Measurements from ENCODE around the gene DIDO1.

The DIDO1 gene

DNA sequence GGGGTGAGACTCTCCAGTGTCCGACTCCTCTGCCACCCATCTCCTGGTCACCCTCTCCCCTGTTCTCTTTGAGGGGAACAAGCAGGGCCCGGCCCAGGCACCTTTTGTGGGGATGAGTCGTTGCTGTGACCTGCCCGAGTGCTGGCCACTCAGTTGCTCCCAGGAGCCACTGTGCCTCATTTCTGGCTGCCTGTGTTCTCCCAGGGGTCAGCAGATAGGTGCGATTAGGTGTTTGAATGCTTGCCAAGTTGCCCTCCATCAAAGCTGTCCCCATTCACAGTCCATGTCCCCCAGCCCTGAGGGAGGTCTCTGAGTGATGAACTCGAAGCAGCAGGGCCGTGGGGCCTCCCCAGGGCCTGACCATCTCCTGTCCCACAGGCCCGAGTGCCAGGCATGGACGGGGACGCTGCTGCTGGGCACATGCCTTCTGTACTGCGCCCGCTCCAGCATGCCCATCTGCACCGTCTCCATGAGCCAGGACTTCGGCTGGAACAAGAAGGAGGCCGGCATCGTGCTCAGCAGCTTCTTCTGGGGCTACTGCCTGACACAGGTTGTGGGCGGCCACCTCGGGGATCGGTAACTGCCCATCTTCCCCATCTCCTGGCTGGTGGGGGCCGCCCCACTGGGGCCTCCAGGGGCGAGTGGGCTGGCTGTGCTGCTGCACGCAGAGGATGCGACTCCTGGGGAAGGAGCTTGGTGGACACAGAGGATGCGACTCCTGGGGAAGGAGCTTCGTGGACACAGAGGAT, 30.3 kb upstream of the DIDO1 start:
- Histone ChIP-seq H3K4me2 (ENCODE audit: low read depth, low read length) (no peak overlapping the region), H3K36me3 (replicated peaks; ENCODE audit: insufficient read depth, low read length) (no peaks in the 10 kb centered on the region), H3K79me2 (ENCODE audit: low read length) (no peaks in the 10 kb centered on the region), H3K27ac (ENCODE audit: low read length) (no peak overlapping the region), H3K9me2 (replicated peaks; ENCODE audit: insufficient read depth, low read length) (no peaks in the 10 kb centered on the region), H4K20me1 (ENCODE audit: insufficient read depth, low read length) (no peaks in the 10 kb centered on the region), H3K4me3 (ENCODE audit: low read length) (no peak overlapping the region), H3K4me1 (ENCODE audit: low read length) (0 out of 2 replicates have a peak, but pooled peaks cover 10% of the 10 kb centered on the region), H3F3A (ENCODE audit: insufficient read depth, low read length) (no peaks in the 10 kb centered on the region), H2AFZ (ENCODE audit: low read length) (no peak overlapping the region), H3K9me3 (replicated peaks; ENCODE audit: insufficient read depth, low read length) (no peaks in the 10 kb centered on the region), H3K27me3 (replicated peaks; ENCODE audit: insufficient read depth, low read length) (peaks cover 26% of the 10 kb centered on the region), H3K9ac (ENCODE audit: low read length) (no peak overlapping the region)
- no peak for DNase-seq
- no peak for TF ChIP-seq EZH2phosphoT487 (IDR thresholded peaks at IDR 0.05; ENCODE audit: low read length)
- no peak for TF ChIP-seq EZH2 (optimal IDR thresholded peaks at IDR 0.05; ENCODE audit: low read depth, low read length)
- TF ChIP-seq, protein P1, sequence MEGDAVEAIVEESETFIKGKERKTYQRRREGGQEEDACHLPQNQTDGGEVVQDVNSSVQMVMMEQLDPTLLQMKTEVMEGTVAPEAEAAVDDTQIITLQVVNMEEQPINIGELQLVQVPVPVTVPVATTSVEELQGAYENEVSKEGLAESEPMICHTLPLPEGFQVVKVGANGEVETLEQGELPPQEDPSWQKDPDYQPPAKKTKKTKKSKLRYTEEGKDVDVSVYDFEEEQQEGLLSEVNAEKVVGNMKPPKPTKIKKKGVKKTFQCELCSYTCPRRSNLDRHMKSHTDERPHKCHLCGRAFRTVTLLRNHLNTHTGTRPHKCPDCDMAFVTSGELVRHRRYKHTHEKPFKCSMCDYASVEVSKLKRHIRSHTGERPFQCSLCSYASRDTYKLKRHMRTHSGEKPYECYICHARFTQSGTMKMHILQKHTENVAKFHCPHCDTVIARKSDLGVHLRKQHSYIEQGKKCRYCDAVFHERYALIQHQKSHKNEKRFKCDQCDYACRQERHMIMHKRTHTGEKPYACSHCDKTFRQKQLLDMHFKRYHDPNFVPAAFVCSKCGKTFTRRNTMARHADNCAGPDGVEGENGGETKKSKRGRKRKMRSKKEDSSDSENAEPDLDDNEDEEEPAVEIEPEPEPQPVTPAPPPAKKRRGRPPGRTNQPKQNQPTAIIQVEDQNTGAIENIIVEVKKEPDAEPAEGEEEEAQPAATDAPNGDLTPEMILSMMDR (IDR thresholded peaks at IDR 0.05; ENCODE audit: low read length), result no peak

DNA sequence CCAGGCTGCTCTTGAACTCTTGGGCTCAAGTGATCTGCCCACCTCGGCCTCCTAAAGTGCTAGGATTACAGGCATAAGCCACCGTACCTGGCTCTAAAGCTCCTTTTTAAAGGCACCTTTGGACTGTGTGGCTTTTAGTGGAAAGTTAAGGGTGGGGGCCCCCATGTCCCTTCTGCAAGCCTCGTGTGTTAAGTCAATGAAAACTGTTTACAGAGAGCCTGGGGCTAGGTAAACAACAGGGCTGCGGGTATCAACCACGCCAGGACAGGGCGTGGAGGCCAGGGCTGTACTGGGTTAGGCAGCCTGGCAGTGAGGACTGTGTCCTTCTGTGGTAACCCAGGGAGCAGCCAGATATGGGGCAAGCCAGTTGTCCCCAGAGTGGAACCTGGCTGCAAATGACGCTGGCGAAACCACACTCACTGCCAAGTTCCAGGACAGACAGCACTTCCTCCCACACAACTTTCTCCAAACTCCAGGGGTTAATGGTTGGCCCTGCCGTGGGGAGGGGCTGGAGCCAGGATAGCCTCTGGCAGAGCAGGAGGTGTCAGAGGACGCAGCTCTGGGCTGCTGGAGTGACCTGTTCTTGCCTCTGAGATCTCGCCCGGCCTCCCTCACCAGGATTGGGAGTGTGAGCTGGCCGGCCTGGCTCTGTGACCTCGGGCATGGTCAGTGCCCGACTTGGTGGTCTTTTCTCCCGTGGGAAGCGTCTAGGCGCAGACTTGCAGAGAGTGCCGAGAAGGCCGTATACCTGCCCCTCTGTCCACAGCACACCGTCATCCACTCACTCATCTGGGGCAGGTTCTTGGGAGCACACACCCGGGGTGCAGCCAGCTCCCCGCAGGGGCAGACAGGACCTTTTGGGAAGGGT, 29.4 kb upstream of the DIDO1 start:
- 0 out of 2 replicates have a peak, but pooled peaks cover 10% of the 10 kb centered on the region for H3K4me1 ChIP-seq (ENCODE audit: low read length)
- H4K20me1 ChIP-seq (ENCODE audit: insufficient read depth, low read length), result no peaks in the 10 kb centered on the region
- H3K4me3 ChIP-seq (ENCODE audit: low read length), result no peak overlapping the region
- H3K4me2 ChIP-seq (ENCODE audit: low read depth, low read length), result no peak overlapping the region
- H3K9ac ChIP-seq (ENCODE audit: low read length), result no peak overlapping the region
- no peak overlapping the region for H2AFZ ChIP-seq (ENCODE audit: low read length)
- no peak overlapping the region for H3K27ac ChIP-seq (ENCODE audit: low read length)
- no peaks in the 10 kb centered on the region for H3K9me2 ChIP-seq (replicated peaks; ENCODE audit: insufficient read depth, low read length)
- no peaks in the 10 kb centered on the region for H3K79me2 ChIP-seq (ENCODE audit: low read length)
- no peaks in the 10 kb centered on the region for H3F3A ChIP-seq (ENCODE audit: insufficient read depth, low read length)
- DNase-seq, result no peak
- no peaks in the 10 kb centered on the region for H3K36me3 ChIP-seq (replicated peaks; ENCODE audit: insufficient read depth, low read length)
- TF ChIP-seq EZH2 (optimal IDR thresholded peaks at IDR 0.05; ENCODE audit: low read depth, low read length) (no peak), EZH2phosphoT487 (IDR thresholded peaks at IDR 0.05; ENCODE audit: low read length) (no peak)
- TF ChIP-seq, protein P1 (IDR thresholded peaks at IDR 0.05; ENCODE audit: low read length), result no peak
- peaks cover 23% of the 10 kb centered on the region; the same call in 1 of the 2 replicates for H3K27me3 ChIP-seq (replicated peaks; ENCODE audit: insufficient read depth, low read length)
- H3K9me3 ChIP-seq (replicated peaks; ENCODE audit: insufficient read depth, low read length), result no peaks in the 10 kb centered on the region

DNA sequence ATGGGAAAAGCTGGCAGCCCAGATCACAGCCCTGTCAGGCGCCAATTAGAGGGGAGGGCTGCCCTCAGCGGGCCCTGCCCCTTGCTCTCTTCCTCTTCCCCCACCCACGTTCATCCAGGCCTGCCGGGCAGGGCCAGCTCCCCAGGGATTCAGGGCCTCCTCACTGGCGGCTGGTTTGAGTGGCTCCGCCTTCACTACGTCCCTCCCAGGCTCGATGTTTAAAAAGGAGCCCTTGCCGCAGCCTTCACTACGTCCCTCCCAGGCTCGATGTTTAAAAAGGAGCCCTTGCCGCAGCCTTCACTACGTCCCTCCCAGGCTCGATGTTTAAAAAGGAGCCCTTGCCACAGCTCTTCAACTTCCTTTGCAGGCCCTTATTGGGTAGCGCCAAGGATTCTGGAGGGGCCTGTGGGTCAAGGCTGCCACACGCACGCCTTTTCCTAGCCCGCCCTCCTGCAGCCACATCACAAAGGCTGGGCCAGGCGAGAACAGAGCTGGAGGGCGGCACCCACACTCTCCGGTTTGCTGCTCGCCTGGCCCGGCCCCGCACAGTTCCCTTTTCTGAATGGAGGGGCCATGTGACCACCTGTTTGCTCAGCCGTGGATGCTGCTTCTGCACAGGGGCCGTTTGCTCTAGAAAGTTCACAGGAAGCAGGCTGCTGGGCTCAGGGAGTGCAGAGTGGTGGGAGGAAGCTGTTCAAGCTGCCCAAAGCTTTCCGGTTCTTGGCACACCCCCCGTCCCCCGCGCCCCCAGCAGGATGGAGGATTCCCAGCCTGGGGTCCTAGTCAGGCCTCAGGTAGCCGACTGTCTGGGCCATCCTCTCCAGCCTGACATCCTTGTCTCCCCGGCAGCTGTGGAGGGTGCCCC, 27.8 kb upstream of the DIDO1 start:
- TF ChIP-seq EZH2 (optimal IDR thresholded peaks at IDR 0.05; ENCODE audit: low read depth, low read length) (no peak), EZH2phosphoT487 (IDR thresholded peaks at IDR 0.05; ENCODE audit: low read length) (no peak)
- TF ChIP-seq, protein P1 (IDR thresholded peaks at IDR 0.05; ENCODE audit: low read length), result no peak
- Histone ChIP-seq H3K4me3 (ENCODE audit: low read length) (peak overlapping the region; percentile 41; the same call in 1 of the 2 replicates), H3K4me2 (ENCODE audit: low read depth, low read length) (peak overlapping the region; percentile 55), H2AFZ (ENCODE audit: low read length) (peak overlapping the region; percentile 56; the same call in 1 of the 2 replicates), H3K9me2 (replicated peaks; ENCODE audit: insufficient read depth, low read length) (no peaks in the 10 kb centered on the region), H3F3A (ENCODE audit: insufficient read depth, low read length) (no peaks in the 10 kb centered on the region), H3K9ac (ENCODE audit: low read length) (peak overlapping the region; percentile 25; the same call in 1 of the 2 replicates), H3K27ac (ENCODE audit: low read length) (no peak overlapping the region; the same call in 1 of the 2 replicates), H3K4me1 (ENCODE audit: low read length) (0 out of 2 replicates have a peak, but pooled peaks cover 10% of the 10 kb centered on the region), H3K27me3 (replicated peaks; ENCODE audit: insufficient read depth, low read length) (peaks cover 10% of the 10 kb centered on the region; the same call in 1 of the 2 replicates), H3K79me2 (ENCODE audit: low read length) (no peaks in the 10 kb centered on the region), H3K36me3 (replicated peaks; ENCODE audit: insufficient read depth, low read length) (no peaks in the 10 kb centered on the region), H4K20me1 (ENCODE audit: insufficient read depth, low read length) (no peaks in the 10 kb centered on the region), H3K9me3 (replicated peaks; ENCODE audit: insufficient read depth, low read length) (no peaks in the 10 kb centered on the region)
- DNase-seq, result peak; percentile 26
